HEK293 (cell line): ENCODE data around the gene RAB3C.

Source experiments
- CTCF ChIA-PET: fragments of 350-600 bp; formaldehyde crosslinking; extraction: SDS; loops from one replicate; lab custom pipeline; 2021; ENCODE audit warnings: antibody characterized with exemption; lab: Yijun Ruan, JAX
- POLR2A ChIA-PET: fragments of 300-600 bp; formaldehyde crosslinking; extraction: SDS; loops from one replicate; lab custom pipeline; 2020; ENCODE audit warnings: antibody characterized with exemption, inconsistent platforms; lab: Yijun Ruan, JAX
- H3K27ac ChIP-seq: fragments of 200-500 bp; sonication (Bioruptor generic); 2 replicates; pipeline ENCODE4 v1.5.1; 2014; ENCODE audit warnings: low read depth, low read length, control low read depth, inconsistent platforms; ENCODE audit errors: extremely low read depth
- H3K36me3 ChIP-seq, 2 experiments: fragments of 200-500 bp in 1 of 2; sonication (Bioruptor generic) in 1 of 2; 1 replicate in 1 of 2; 2 replicates in 1 of 2; pipeline ENCODE4 v1.5.1; 2014 to 2017; ENCODE audit warnings: inconsistent platforms in 2 of 2, low read length in 2 of 2; ENCODE audit not compliant: control insufficient read depth in 2 of 2, insufficient read depth in 1 of 2
- H3K4me1 ChIP-seq: fragments of 200-500 bp; sonication (Bioruptor generic); 2 replicates; pipeline ENCODE4 v1.5.1; 2014; ENCODE audit warnings: mild to moderate bottlenecking, low read length, inconsistent platforms; ENCODE audit not compliant: control insufficient read depth, insufficient read depth
- H3K4me3 ChIP-seq: 2 replicates; pipeline ENCODE4 v1.5.1; 2011; ENCODE audit warnings: low read depth, mild to moderate bottlenecking, control low read depth, low read length, moderate library complexity
- H3K9me3 ChIP-seq: fragments of 200-500 bp; sonication (Bioruptor generic); 2 replicates; pipeline ENCODE4 v1.5.1; 2014; ENCODE audit warnings: low read depth, low read length, inconsistent platforms; ENCODE audit not compliant: control insufficient read depth, insufficient read depth
- BCL11A ChIP-seq: fragments of 450-650 bp; formaldehyde crosslinking; IDR thresholded peaks from 2 replicates; pipeline ENCODE4 v1.5.1; 2016; ENCODE audit warnings: low read depth, missing biosample characterization, missing genetic modification characterization
- ELK4 ChIP-seq: IDR thresholded peaks from 2 replicates; pipeline ENCODE4 v1.6.1; 2011; ENCODE audit warnings: mild to moderate bottlenecking, low read depth, low read length, borderline replicate concordance
- TSHZ1 ChIP-seq: fragments of 450-650 bp; formaldehyde crosslinking; IDR thresholded peaks from 2 replicates; pipeline ENCODE4 v1.5.1; 2016; ENCODE audit warnings: missing biosample characterization, missing genetic modification characterization, borderline replicate concordance
- YY1 ChIP-seq: fragments of 450-650 bp; formaldehyde crosslinking; IDR thresholded peaks from 2 replicates; pipeline ENCODE4 v1.5.1; 2018; ENCODE audit warnings: missing biosample characterization, missing genetic modification characterization
- ZBTB26 ChIP-seq: fragments of 450-650 bp; formaldehyde crosslinking; optimal IDR thresholded peaks from 2 replicates; pipeline ENCODE3; 2016; ENCODE audit warnings: missing biosample characterization, mild to moderate bottlenecking, missing genetic modification characterization
- ZIC2 ChIP-seq: fragments of 450-650 bp; formaldehyde crosslinking; IDR thresholded peaks from 2 replicates; pipeline ENCODE4 v1.5.1; 2016; ENCODE audit warnings: missing biosample characterization, missing genetic modification characterization
- ZNF121 ChIP-seq: fragments of 450-650 bp; formaldehyde crosslinking; IDR thresholded peaks from 2 replicates; pipeline ENCODE4 v1.5.1; 2016; ENCODE audit warnings: missing biosample characterization, missing genetic modification characterization
- ZNF148 ChIP-seq: fragments of 450-650 bp; formaldehyde crosslinking; IDR thresholded peaks from 2 replicates; pipeline ENCODE4 v1.5.0; 2017; ENCODE audit warnings: missing biosample characterization, missing genetic modification characterization, borderline replicate concordance
- ZNF266 ChIP-seq: fragments of 450-650 bp; formaldehyde crosslinking; IDR thresholded peaks from 2 replicates; pipeline ENCODE4 v1.5.1; 2016; ENCODE audit warnings: missing biosample characterization, missing genetic modification characterization, low read depth
- ZNF302 ChIP-seq: fragments of 450-650 bp; formaldehyde crosslinking; IDR thresholded peaks from 2 replicates; pipeline ENCODE4 v1.5.1; 2016; ENCODE audit warnings: missing biosample characterization, missing genetic modification characterization, low read depth
- ZNF37A ChIP-seq: fragments of 450-650 bp; IDR thresholded peaks from 2 replicates; pipeline ENCODE4 v1.5.1; 2018; ENCODE audit warnings: missing biosample characterization, missing genetic modification characterization
- ZNF518A ChIP-seq: fragments of 450-650 bp; formaldehyde crosslinking; conservative IDR thresholded peaks from 2 replicates; pipeline ENCODE4 v1.5.1; 2016; ENCODE audit warnings: low read depth, missing biosample characterization, missing genetic modification characterization
- ZNF558 ChIP-seq: fragments of 450-650 bp; formaldehyde crosslinking; IDR thresholded peaks from 2 replicates; pipeline ENCODE4 v1.5.1; 2016; ENCODE audit warnings: missing biosample characterization, missing genetic modification characterization
- ZNF560 ChIP-seq: fragments of 450-650 bp; formaldehyde crosslinking; IDR thresholded peaks from 2 replicates; pipeline ENCODE4 v1.5.1; 2017; ENCODE audit warnings: missing biosample characterization, missing genetic modification characterization, borderline replicate concordance
- ZNF571 ChIP-seq: fragments of 450-650 bp; formaldehyde crosslinking; IDR thresholded peaks from 2 replicates; pipeline ENCODE4 v1.5.0; 2017; ENCODE audit warnings: missing biosample characterization, missing genetic modification characterization
- ZNF600 ChIP-seq: fragments of 450-650 bp; formaldehyde crosslinking; IDR thresholded peaks from 2 replicates; pipeline ENCODE4 v1.5.1; 2016; ENCODE audit warnings: missing biosample characterization, missing genetic modification characterization
- ZNF692 ChIP-seq: fragments of 450-650 bp; formaldehyde crosslinking; IDR thresholded peaks from 2 replicates; pipeline ENCODE4 v1.5.1; 2016; ENCODE audit warnings: missing biosample characterization, missing genetic modification characterization
- ZNF747 ChIP-seq: fragments of 450-650 bp; formaldehyde crosslinking; IDR thresholded peaks from 2 replicates; pipeline ENCODE4 v1.5.1; 2016; ENCODE audit warnings: missing biosample characterization, missing genetic modification characterization
- ZNF76 ChIP-seq: fragments of 450-650 bp; formaldehyde crosslinking; IDR thresholded peaks from 2 replicates; pipeline ENCODE4; 2016; ENCODE audit warnings: low read depth, missing biosample characterization, missing genetic modification characterization, borderline replicate concordance
- ZNF792 ChIP-seq: fragments of 450-650 bp; formaldehyde crosslinking; IDR thresholded peaks from 2 replicates; pipeline ENCODE4 v1.5.1; 2016; ENCODE audit warnings: missing biosample characterization, missing genetic modification characterization

RAB3C gene

GRCh38 chr5:58885260-58885659 lies 302.4 kb downstream of the RAB3C start:
- CTCF ChIA-PET, result interaction anchor here (0.5 to 4.2 kb wide), 16 partner anchors 8 to 823 kb away, joined by 3 to 43 read pairs (median 5); no protein-coding TSS in a partner anchor

More at GRCh38 chr5:58885260-58885659, 302.4 kb downstream of the RAB3C start:
- no peak for TF ChIP-seq ZNF747 (tag by site-specific recombination)
- no peak for TF ChIP-seq ZNF121 (tag by site-specific recombination)
- no peak for TF ChIP-seq YY1 (tag by site-specific recombination)
- no peak for TF ChIP-seq ZNF302 (tag by site-specific recombination)
- no peak for TF ChIP-seq ZIC2
- TF ChIP-seq ZNF148 (tag by site-specific recombination), result no peak
- no peak for TF ChIP-seq ZNF558 (tag by site-specific recombination)
- TF ChIP-seq ZNF76 (tag by site-specific recombination), result no peak
- TF ChIP-seq ZNF692 (tag by site-specific recombination), result no peak
- no peak for TF ChIP-seq ZNF266 (tag by site-specific recombination)
- TF ChIP-seq BCL11A (tag by site-specific recombination), result no peak
- no peak for TF ChIP-seq ZNF518A
- no peak for TF ChIP-seq ZNF792 (tag by site-specific recombination)
- no peak for TF ChIP-seq TSHZ1 (tag by site-specific recombination)
- TF ChIP-seq ZNF560 (tag by site-specific recombination), result no peak
- TF ChIP-seq ZBTB26 (tag by site-specific recombination), result no peak
- TF ChIP-seq ZNF571, result no peak
- no peak for TF ChIP-seq ZNF37A
- TF ChIP-seq ELK4, result no peak
- TF ChIP-seq ZNF600 (tag by site-specific recombination), result no peak
- Histone ChIP-seq H3K36me3 (no peaks in the 10 kb centered on the region), H3K4me3 (no peak overlapping the region), H3K9me3 (no peaks in the 10 kb centered on the region), H3K27ac (no peak overlapping the region), H3K4me1 (no peaks in the 10 kb centered on the region)
- POLR2A ChIA-PET, result no interaction called here
